GM19468 (cell line): ENCODE data around the gene RUNX1.

ENCODE experiments used
- ATAC-seq: cut with Tn5 transposase; IDR thresholded peaks from one replicate; pipeline ENCODE4 v1.9.1; 2021; ENCODE audit warnings: mild to moderate bottlenecking, moderate library complexity, moderate number of reproducible peaks; ENCODE audit not compliant: unreplicated experiment; ENCODE audit errors: extremely low read depth

RUNX1 gene

DNA sequence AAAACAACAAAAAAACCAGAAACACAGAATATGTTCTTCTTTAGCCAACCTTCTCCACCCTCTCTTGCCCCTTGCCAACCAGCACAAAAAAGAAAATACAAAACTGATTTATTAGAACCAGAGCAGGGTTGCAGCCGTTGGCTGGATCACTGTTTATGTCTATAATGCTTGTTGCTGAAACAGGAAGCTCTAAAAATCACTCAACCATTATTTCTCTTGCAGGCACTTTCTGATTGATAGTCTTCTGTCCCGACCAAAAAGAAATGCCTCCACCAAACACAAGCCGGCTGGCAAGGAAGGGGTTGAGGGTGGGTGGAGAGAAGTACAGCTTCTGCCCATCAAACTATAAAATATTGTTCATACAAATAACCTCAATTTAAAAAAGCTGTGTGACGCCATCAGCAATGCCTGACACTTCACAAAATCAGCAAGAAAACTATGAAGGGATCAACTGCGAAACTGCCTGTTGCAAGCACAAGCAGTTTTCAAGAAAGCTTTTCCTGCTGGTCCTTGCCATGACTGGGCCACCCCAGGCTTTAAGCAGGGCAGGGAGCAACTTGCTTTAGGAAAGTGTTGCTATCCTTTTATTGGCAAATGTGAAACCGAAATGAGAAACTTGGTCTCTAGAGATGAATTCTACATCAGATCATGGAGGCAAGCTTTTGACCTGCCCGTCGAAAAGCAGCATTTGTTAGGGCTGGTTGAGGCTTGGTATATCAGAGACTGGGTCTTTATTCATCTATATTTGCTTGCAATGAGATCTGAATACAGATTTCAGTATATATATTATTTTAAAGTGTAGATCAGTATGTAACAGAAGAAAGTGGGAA lies 174.2 kb downstream of the RUNX1 start:
- no peak for ATAC-seq

DNA sequence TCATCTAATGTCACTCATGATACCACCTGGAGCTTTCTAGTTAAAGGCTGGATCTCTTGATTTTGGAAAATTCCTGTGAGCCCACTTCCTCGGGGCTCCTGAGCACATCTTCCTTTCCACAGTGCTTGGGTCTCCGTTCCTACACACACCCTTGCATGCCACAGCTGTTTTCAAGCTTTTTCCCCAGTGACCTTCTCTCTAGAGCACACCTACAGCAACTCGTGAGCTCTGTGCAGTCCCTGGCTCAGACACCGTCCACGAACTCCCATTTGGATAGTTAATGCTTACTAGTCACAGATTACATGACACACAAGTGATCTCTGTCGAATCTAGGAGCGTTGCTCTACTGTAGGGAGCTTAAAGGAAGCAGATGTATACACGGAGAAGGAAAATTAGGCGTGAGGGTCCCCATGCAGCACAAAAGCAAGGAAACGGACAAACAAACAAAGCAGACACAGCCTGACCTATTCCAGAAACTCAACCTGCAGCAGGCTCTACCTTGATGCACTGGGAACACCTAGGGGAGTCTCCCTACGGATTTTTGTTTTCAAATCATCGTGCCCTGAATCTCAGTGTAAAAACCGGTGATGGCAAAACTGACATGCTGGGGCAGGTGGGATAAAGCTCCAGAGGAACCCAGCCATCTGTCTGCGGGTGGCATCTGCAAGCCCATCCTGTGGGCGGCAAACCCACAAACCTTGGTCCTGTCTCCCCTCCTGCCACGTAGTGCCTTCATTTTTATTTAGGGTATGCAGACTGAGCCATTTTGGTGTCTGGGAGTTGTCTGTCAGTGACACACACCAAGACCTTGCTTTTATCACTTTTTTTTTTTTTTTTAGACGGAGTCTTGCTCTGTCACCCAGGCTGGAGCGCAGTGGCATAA lies 177.8 kb downstream of the RUNX1 start:
- ATAC-seq, result no peak

DNA sequence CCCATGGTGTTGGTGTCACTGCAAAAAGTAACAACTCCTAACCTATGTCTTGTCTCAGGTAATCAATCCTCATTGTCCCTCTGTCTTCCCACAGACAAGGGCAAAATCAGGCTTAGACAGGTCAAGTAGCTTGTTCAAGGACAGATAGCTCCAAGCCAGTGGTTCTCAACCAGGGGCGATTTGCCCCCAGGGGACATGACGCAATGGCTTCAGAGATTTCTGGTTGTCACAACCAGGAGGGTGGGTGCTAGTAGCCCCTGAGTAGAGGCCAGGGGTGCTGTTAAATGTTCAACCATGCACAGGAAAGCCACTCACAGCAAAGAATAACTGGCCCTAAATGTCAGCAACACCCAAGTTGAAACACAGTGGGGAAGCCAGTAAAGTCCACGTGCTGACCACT lies 178.9 kb downstream of the RUNX1 start:
- ATAC-seq, result no peak

DNA sequence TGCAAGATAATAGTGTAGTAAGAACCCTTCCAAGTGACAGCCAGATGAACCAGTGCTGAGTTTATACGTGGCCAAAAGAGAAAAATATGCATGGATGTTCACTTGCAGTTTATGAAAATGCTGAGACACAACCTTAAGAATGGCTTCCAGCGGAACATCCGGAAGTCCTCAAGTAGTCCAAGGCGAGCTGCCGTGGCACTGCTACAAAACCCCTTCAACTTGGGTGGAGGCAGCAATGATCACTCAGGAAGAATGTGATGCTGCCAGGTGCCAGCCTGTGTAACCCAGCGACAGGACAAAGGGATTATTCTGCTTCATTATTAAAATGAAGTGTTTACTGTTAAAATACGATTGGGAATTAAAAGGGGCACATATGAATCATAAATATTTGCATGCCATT lies 179.6 kb downstream of the RUNX1 start:
- no peak for ATAC-seq

DNA sequence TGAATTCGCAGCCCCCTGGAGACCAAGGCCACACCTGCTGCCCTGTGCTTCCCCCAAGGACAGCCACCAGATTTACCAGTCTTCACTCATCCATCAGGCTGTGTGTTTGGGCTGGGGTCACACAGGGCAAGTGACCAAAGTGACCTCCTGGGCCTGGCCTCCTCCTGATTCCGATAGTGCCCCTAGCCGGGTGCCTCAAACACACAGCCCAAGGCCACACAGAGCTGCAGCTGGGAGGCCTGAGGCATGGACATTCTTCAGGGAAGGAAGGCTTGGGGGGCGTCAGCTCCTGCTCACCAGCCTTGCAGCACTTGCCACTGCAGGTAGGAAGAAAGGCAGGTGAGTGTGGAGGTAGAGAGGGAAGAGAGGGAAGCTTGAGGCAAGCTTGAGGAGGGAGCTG lies 181.3 kb downstream of the RUNX1 start:
- ATAC-seq, result no peak

DNA sequence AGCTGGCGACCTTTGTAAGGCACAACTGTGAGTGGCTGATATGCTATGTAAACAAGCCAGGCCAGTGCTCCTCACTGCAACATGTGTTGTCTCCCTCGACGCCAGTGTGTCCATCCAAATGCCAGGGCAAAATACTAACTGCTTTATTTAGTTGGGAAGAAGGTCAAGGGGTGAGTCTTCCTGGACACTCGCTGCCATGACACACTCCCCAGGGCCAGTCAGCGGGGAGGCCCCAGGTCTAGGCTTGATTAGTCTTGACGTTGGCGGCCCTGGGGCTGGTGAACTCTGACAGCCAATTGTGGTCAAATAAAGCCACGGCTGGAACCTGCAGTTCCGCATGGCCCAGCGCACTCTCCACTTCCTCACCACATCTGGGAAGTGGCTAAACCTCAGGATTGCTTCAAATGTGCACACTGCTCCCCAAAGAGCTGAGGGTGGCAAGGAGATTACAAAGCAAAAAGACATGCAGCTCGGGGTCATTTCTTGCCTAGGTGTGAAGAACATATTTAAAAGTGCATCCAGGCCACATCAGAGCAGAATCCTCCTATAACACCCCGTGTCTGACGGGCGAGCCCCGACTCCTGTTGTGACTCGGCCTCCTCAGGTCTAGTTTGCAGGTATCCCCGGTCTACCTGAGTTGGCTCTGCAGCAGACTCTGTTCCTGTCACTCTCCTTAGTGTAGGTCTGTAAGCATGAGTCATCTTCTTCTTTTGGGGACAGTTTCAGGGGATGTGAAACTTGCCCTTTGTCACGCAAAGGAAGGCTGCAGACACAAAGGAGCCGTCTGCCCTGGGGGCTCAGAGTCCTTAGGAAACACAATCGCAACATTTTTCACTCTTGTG lies 183.5 kb downstream of the RUNX1 start:
- peak; percentile 75 for ATAC-seq

DNA sequence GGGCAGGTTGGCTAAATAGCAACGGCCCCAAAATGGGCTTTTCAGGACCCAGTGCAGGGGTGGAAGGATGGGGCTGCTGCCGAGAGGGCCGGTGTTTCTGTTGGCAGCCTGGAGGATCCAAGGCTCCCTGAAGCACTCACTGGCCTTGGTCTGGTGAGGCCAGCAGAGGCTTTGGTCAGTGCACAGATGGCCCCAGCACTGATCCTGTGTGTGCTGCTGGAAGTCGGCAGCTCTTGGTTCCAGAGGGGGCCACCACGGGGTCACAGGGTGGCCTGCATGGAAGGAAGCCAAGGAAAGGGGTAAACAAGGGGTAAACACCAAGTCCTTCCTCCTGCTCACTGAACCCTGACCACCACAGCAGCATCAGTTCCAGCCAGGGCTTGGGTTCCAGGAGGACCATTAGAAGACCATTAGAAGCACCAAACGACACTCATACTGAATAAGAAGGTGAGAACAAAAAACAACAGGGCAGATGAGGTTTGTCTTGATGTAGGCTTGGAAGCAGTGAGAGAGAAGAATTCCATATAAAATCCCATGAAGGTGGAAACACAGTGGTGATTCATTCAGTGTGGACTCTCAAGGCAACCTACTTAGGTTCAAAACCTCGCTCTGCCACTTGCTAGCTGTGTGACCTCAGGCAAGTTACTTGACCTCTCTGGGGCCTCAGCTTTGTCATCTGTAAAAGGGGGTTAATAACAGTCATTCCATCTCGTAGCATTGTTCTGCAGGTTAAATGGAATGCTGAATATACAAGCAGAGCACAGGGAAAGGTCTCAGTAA lies 184.5 kb downstream of the RUNX1 start:
- ATAC-seq, result no peak

DNA sequence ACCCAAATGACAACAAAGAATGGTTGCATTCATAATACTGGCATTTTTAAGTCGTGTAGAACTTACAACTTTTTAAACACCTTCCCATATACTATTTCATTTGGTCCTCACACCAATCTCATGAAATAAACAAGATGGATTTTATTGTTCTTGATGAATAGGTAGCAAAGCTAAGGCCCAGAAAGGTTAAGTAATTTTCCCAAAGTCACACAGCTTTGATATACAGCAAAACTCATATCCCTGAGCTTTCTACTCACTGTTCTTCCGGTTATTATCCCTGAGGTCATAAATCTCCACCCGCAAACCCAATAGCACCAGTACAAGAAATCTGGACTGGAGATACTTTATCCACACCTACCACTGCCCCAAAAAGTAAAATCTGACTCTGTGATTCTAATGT lies 186.2 kb downstream of the RUNX1 start:
- ATAC-seq, result no peak

DNA sequence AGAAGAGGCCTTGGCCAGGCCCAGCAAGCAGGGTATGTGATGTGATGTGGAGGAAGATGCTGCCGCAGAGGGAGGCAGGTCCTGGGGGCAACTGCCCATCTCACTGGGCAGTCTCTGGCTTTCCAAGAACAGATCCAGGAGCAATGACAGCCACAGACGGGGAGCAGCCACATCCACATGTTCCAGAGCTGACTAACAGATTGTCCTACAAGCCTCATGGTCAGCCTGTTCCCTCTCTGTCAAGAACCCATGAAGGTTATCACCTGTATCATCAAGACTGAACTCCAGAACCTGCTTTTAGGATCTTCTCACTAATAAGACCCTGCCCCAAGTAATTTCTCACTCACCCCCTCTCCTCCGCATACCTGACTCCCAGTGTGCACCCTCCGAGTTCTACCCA lies 187.8 kb downstream of the RUNX1 start:
- ATAC-seq, result no peak

DNA sequence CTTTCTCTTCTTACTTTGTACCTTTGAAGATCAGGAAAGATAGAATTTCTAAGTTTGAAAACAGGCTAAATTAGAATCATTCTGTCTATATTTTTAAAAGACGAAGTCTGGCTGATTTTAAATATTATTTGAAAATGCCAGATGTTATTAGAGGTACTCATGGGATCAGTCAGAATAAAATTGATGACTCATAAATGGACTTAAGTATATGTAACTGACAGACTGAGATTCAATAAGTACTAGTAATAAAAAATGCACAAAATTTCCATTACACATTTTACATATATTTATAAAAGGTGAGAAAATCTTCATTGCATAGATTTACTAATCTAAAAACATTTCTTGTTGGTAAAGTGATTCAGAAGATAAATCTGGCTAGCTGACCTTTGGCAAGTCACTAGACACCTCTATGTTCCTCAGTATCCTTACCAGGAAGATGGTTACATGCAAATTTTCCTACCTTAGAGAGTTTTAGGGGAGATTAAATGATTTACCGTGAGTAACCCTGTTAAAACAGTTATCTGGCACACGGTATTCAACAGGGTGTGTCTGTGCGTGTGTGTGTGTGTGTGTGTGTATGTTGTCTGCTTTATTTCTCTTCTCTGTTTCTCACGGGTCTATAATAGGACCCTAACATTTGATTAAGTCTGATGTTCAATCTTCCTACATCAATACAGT lies 189.0 kb downstream of the RUNX1 start:
- ATAC-seq, result no peak

DNA sequence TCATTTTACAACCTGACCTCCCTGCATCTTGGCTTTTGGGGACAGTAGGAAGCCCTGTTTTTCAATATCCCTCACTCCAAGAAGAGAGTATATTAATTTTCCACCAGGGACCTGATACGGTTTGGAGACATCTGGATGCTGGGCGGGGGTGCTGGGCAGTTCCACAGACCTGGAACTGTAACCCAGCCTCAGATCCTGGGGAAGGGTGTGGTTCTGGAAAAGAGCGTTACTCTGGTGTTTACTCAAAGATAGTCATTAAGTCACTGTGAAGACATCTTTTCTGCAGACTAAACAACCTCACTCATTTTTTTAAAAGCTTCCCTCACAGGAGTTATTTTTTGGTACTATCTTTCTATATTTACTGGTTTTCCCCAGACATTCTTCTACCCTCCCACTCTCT lies 190.5 kb downstream of the RUNX1 start:
- no peak for ATAC-seq

DNA sequence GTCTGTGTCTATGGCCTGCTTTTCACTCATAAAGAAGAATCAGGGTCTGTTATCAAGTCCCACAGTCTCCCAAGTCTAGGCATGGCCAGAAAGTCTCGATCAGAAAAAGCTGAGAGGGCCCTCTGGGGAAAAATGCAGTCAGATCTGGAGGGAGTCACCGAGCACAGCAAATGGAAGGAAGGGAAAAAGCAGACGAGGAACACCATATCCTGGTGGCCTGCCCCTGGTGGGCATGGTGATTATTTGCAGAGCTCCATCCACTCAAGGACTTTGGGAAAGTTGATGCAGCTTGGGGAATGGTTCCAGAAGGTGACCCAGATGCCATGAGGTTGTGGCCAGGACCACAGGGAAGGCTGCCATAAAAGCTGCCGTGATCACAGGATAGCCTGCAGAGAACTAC lies 191.2 kb downstream of the RUNX1 start:
- no peak for ATAC-seq

DNA sequence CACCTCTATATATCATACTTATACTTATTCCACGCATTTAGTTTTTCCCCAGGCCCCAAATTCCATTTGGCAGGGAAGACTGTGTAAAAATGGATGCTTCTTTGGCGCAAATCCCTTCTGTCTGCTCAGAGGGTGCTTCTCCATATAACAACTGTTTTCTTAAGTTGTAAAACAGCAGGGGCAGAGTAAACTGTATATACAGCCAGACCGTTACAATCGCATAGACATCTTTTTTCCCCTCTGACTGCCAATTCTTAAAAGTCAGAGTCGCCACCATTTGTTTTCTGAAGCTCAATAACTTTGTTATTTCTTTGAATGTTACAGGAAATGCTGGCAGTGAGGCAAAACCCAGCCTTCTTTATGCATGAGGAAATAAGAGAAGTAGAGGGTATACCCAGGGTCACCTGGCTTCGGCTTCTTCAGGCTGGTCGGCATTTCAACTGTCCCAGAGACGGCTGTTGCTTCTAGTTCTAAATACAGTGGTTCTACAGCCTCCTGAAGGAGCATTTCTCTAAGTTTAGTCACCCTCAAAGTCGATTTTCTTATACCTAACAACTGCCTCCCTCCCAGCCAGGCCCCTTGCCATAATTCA lies 191.9 kb downstream of the RUNX1 start:
- no peak for ATAC-seq

DNA sequence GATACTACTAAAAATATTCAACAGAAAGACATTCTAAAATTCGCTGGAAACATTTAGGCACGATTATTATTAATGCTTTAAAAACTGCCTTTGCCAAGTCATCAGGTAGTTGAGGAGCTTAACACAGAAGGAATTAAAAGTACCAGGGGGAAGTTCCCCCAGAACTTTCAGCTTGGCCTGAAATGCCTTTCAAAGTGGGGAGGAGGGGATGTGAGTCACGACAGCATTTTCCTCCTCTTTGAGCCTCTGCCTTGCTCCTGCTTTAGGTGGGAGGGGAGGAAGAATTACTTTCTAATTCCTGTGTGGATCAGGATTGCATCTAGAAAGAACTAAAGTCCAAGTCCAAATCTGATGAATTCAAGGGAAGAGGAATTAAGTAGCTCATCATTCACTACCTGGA lies 196.7 kb downstream of the RUNX1 start:
- ATAC-seq, result no peak

DNA sequence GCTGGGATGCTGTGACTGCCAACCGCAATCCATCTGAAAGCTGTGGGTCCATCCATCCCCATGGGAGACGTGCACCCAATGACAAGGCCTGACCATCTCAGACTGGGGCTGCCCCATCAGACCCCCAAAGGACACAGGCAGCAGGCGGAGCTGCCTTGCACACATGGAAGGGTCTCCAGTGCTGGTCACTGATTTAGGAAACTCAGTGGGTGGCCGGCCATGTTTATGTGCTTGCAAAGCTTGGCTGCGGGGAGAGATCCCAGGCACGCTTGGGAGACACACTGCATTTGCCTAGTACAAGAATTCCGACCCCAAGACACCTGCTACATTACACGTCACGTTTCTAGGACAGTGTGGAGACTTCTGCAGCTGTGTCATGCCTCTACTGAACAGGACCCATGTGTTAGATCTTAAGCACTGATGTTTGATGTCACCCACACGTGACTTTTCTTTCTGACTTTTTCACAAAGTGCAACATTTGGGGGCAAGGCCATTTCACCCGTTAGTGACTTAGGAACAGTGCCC lies 198.9 kb downstream of the RUNX1 start:
- ATAC-seq, result no peak

DNA sequence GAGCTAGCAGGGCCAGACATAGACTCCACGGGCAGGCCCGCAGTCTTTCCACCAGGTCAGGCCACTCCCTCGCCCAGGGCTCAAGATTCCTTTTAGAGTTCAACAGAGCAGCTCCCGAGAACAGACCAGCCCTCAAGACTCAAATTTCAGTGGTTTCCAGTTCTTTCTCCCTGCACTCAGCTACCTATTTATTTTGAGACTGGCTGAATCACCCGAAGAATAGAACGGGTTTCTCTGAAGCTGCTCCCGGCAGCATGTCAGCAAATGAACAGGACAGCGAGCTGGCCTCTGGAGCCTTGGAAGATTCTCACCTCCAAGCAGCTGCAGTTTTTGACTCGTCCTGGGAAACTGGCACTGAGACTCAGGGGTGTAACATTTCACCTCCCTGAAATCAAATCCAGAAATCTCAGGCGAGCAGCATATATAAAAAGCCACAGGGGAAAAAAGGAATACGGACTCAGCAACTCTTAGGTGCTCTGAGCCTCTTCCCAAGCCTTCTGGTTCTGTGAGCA lies 202.4 kb downstream of the RUNX1 start:
- ATAC-seq, result no peak

DNA sequence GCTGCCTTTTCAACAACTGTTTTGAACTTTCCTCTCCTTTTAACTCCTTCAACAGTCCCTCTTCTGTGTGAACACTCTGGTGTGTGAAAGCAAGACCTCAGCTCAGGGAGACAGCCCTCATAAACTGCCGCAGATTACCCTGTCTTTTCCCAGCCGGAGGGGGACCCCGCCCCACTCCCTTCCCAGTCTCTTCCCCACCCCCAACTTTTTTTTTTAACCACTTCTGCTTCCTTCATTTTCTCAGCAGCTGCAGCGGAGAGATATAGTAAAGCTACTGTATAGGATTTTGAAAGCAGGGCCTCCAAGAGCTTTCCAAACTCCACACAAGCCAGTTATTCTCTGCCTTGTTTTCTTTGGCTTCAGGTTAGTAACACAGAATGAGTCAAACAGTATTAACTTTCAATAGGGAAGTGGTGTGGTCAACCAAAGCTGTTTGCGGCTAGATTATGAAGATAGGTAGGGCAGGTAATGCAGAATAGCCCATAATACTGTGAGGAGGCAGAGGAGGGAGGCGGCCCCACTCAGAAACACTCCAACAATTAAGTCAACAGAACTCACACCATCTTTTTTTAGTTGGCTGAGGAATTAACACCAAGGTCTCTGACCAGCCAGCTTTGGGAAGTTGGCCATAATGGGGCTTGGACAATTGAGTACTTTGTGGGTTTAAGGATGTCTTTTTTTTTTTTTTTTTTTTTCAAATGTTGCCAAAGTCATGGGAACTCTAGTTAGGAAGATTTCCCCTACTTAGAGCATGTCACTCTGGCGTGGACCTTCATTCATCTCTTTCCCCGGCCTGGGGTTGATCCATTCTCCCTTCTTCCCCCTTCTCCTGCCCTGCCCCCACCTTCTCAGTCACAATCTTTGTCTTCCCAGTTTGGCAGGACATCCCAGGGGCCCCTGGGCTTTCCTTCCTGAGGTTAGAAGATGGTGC lies 203.3 kb downstream of the RUNX1 start:
- peak; percentile 92 for ATAC-seq

DNA sequence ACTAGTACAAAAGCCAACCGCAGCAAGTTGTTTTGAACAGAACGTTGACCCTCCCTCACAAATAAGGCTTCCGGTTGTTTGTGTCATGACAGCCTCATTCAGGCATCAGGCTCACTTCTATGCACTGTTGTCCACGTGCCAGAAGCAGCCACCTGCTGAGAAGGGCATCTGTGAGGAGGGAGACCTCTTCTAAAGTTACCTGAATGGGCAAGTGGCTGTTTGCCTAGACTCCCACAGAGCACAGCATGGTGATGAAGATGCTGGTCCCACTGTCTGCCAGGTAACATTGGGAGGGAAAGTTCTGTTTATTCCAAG lies 204.2 kb downstream of the RUNX1 start:
- no peak for ATAC-seq
